ENCODE results near the gene ETV2.
A peak's percentile ranks its signal among the peaks of the same experiment; 100 is the strongest.

ETV2 gene

DNA sequence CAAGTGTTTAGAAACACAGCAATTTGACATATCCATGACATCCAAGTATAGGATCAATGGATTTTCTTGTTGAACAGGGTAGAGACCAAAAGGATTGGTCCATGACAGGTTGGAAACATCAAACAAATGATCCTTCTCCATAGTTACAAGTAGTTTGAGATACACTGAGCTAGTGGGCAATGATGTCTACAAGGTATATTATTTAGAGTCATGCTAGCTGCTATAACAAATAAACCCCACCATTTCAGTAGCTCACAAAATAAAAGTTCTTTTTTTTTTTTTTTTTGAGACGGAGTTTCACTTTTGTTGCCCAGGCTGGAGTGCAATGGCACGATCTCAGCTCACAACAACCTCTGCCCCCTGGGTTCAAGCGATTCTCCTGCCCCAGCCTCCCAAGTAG lies 33.9 kb upstream of the ETV2 start:
- H3K4me1 Mint-ChIP-seq = peaks cover 5% of the 10 kb centered on the region
- TF ChIP-seq CTCF (IDR thresholded peaks at IDR 0.05; ENCODE audit: unreplicated experiment in 3 of 3) = no peak
- peaks cover 9% of the 10 kb centered on the region for H3K27me3 Mint-ChIP-seq (ENCODE audit: low read depth)
- no peak overlapping the region for H3K4me3 Mint-ChIP-seq
- no peak overlapping the region for H3K27ac Mint-ChIP-seq
- H3K36me3 Mint-ChIP-seq (ENCODE audit: low read depth) = no peaks in the 10 kb centered on the region
- peaks cover 9% of the 10 kb centered on the region for H3K9me3 Mint-ChIP-seq

GRCh38 chr19:35608251-35608650 lies 33.3 kb upstream of the ETV2 start:
- Mint-ChIP-seq H3K4me1 (peaks cover 5% of the 10 kb centered on the region), H3K36me3 (ENCODE audit: low read depth) (no peaks in the 10 kb centered on the region), H3K4me3 (no peak overlapping the region), H3K27ac (no peak overlapping the region), H3K9me3 (peaks cover 9% of the 10 kb centered on the region), H3K27me3 (ENCODE audit: low read depth) (peaks cover 9% of the 10 kb centered on the region)
- TF ChIP-seq CTCF (IDR thresholded peaks at IDR 0.05; ENCODE audit: unreplicated experiment in 3 of 3) = no peak

DNA sequence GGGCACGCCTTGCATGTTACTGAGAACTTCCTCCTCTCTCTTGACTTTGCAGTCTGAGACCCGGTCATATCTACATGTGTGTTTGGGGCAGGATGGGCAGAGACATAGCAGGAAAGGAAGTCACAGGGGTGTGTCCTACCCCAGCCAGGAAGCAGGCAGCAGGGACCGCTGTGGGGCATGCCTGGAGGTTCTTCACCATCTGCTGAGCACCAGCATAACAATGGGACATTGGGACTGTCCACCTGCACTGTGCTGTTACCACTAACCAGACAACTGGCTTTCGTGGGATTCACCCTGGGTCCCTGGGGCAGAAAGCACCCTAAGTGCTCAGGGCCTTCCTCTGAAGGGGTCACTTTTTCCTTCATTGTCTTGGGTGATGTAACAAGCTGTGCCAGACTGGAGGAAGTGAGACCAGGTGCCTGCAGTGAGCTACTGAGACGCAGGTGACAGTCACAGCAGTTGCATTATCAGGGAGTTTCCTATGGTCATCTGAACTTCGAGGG lies 31.6 kb upstream of the ETV2 start:
- no peak for TF ChIP-seq CTCF (IDR thresholded peaks at IDR 0.05; ENCODE audit: unreplicated experiment in 3 of 3)
- H3K4me3 Mint-ChIP-seq = no peak overlapping the region
- H3K27me3 Mint-ChIP-seq (ENCODE audit: low read depth) = peaks cover 9% of the 10 kb centered on the region
- H3K4me1 Mint-ChIP-seq = peaks cover 5% of the 10 kb centered on the region
- no peaks in the 10 kb centered on the region for H3K36me3 Mint-ChIP-seq (ENCODE audit: low read depth)
- no peak overlapping the region for H3K27ac Mint-ChIP-seq
- H3K9me3 Mint-ChIP-seq = peaks cover 9% of the 10 kb centered on the region

DNA sequence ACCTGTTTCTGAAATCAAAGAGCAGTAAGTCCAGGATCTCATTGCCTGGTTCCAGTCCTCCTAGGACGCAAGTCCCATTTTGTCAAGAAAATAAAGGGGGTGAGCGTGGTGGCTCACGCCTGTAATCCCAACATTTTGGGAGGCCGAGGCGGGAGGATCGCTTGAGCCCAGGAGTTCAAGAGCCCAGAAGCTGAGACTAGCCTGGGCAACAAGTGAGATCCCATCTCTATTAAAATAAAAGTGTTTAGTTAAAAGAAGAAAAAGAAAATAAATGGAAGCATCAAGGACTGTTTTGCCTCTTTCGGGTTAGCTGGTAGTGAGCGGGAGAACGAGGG lies 29.4 kb upstream of the ETV2 start:
- Mint-ChIP-seq H3K36me3 (ENCODE audit: low read depth) (peaks cover 5% of the 10 kb centered on the region), H3K9me3 (peaks cover 9% of the 10 kb centered on the region), H3K4me1 (peaks cover 5% of the 10 kb centered on the region), H3K4me3 (peak overlapping the region; percentile 94 to 97 (median 95)), H3K27ac (peak overlapping the region in 1 of 3 experiments; percentile 77), H3K27me3 (ENCODE audit: low read depth) (peaks cover 9% of the 10 kb centered on the region)
- TF ChIP-seq CTCF (IDR thresholded peaks at IDR 0.05; ENCODE audit: unreplicated experiment in 3 of 3) = no peak

- Mint-ChIP-seq H3K9me3 (peaks cover 7% of the 10 kb centered on the region), H3K36me3 (ENCODE audit: low read depth) (peaks cover 5% of the 10 kb centered on the region), H3K4me3 (peak within 1 kb of the TSS; percentile 94 to 97 (median 95)), H3K27me3 (ENCODE audit: low read depth) (peaks cover 9% of the 10 kb centered on the region), H3K27ac (peak within 1 kb of the TSS in 2 of 3 experiments; percentile 60 to 77), H3K4me1 (peaks cover 5% of the 10 kb centered on the region)
- TF ChIP-seq CTCF (IDR thresholded peaks at IDR 0.05; ENCODE audit: unreplicated experiment in 3 of 3) = no peak
Measured at GRCh38 chr19:35612559-35613321, 28.8 kb upstream of the ETV2 start, which contains the start of gene HAUS5. Gene HAUS5, plus strand, starts transcription at chr19:35612735. Its CDS starts 60 bp downstream, at chr19:35612795.

GRCh38 chr19:35613574-35613973 lies 28.0 kb upstream of the ETV2 start:
- Mint-ChIP-seq H3K36me3 (ENCODE audit: low read depth) (peaks cover 5% of the 10 kb centered on the region), H3K4me1 (peaks cover 5% of the 10 kb centered on the region), H3K27me3 (ENCODE audit: low read depth) (peaks cover 4% of the 10 kb centered on the region), H3K27ac (no peak overlapping the region), H3K9me3 (no peaks in the 10 kb centered on the region), H3K4me3 (peak overlapping the region; percentile 94 to 97 (median 95))
- no peak for TF ChIP-seq CTCF (IDR thresholded peaks at IDR 0.05; ENCODE audit: unreplicated experiment in 3 of 3)

All from nephron (organoid).